Epithelial cell of umbilical artery (primary cell): Measurements from ENCODE around the gene TPI1. TPM values are rescaled to one million over a fixed set of nuclear protein-coding genes. Genes with fewer than 3 reads are reported as not detected.

Experiments
- total RNA-seq: library from RNA; depleted of rRNA; stranded (reverse); fragments of >200 nt; gene quantifications from 2 replicates; pipeline ENCODE4 v1.2.3, GENCODE V29; 2014

The TPI1 gene
- total RNA-seq, result 1,011 and 1,271 TPM in 2 replicates

GRCh38 chr12:6867413-6868210 lies at the start of gene TPI1:
TSS of gene TPI1 (plus strand) at chr12:6867531. CDS start at chr12:6867567, 36 bp downstream.

GRCh38 chr12:6821591-6822425 lies 45.5 kb upstream of the TPI1 start, which contains the start of gene GPR162:
TSS of gene GPR162 (plus strand) at chr12:6821821. CDS start at chr12:6823899, 2,078 bp downstream.

GRCh38 chr12:6827982-6828780 lies 39.1 kb upstream of the TPI1 start, which contains the start of gene P3H3:
TSS of gene P3H3 (plus strand) at chr12:6828407. CDS start at chr12:6828441, 34 bp downstream.

GRCh38 chr12:6840761-6841515 lies 26.4 kb upstream of the TPI1 start, which contains the start of gene GNB3:
TSS of gene GNB3 (plus strand) at chr12:6840925. CDS start at chr12:6841288, 363 bp downstream.

GRCh38 chr12:6851153-6851920 lies 16.0 kb upstream of the TPI1 start, which contains the start of gene CDCA3:
TSS of gene CDCA3 (minus strand) at chr12:6851286. CDS start at chr12:6850952, 334 bp downstream.

GRCh38 chr12:6851921-6852650 lies 15.2 kb upstream of the TPI1 start, which contains the start of gene USP5:
TSS of gene USP5 (plus strand) at chr12:6852150. CDS start at chr12:6852180, 30 bp downstream.

GRCh38 chr12:6873094-6874014 lies 6.0 kb downstream of the TPI1 start, which contains the start of gene SPSB2:
TSS of gene SPSB2 (minus strand) at chr12:6873303. CDS start at chr12:6872901, 402 bp downstream.

GRCh38 chr12:6904280-6905276 lies 37.2 kb downstream of the TPI1 start, which contains the start of gene LRRC23:
TSS of gene LRRC23 (plus strand) at chr12:6904822. CDS start at chr12:6905634, 812 bp downstream.

GRCh38 chr12:6914246-6914946 lies 47.1 kb downstream of the TPI1 start, which contains the start of gene ENO2:
TSS of gene ENO2 (plus strand) at chr12:6914580. CDS start at chr12:6915833, 1,253 bp downstream.

Other genes starting within 250 kb of the TPI1 start
- not detected in 2 replicates for gene LPAR5, start 231.6 kb upstream of the TPI1 start, total RNA-seq
- gene ACRBP, start 220.1 kb upstream of the TPI1 start, total RNA-seq, result 0.32 and 0.46 TPM in 2 replicates
- gene ING4, start 204.4 kb upstream of the TPI1 start, total RNA-seq, result 36.7 and 52.1 TPM in 2 replicates
- 7.1 and 8.8 TPM in 2 replicates for gene ZNF384, start 178.2 kb upstream of the TPI1 start, total RNA-seq
- under 0.01 TPM in 1 of 2 replicates, not detected in the other for gene PIANP, start 166.7 kb upstream of the TPI1 start, total RNA-seq
- 32.2 and 33.4 TPM in 2 replicates for gene COPS7A, start 143.5 kb upstream of the TPI1 start, total RNA-seq
- gene MLF2, start 114.4 kb upstream of the TPI1 start, total RNA-seq, result 89.3 and 94.7 TPM in 2 replicates
- gene PTMS, start 101.2 kb upstream of the TPI1 start, total RNA-seq, result 39.4 and 54.6 TPM in 2 replicates
- under 0.01 and 0.15 TPM in 2 replicates for gene LAG3, start 95.0 kb upstream of the TPI1 start, total RNA-seq
- gene CD4, start 78.0 kb upstream of the TPI1 start, total RNA-seq, result not detected in 2 replicates
- 9.4 and 9.7 TPM in 2 replicates for gene GPR162, start 45.7 kb upstream of the TPI1 start, total RNA-seq
- 81.9 and 98.6 TPM in 2 replicates for gene P3H3, start 39.1 kb upstream of the TPI1 start, total RNA-seq
- gene GNB3, start 26.6 kb upstream of the TPI1 start, total RNA-seq, result 0.65 and 1.4 TPM in 2 replicates
- gene CDCA3, start 16.2 kb upstream of the TPI1 start, total RNA-seq, result 12.7 and 13.2 TPM in 2 replicates
- gene USP5, start 15.4 kb upstream of the TPI1 start, total RNA-seq, result 84.5 and 88.4 TPM in 2 replicates
- 3.2 and 4.1 TPM in 2 replicates for gene SPSB2, start 5.8 kb downstream of the TPI1 start, total RNA-seq
- gene LRRC23, start 37.3 kb downstream of the TPI1 start, total RNA-seq, result 4.2 and 9.1 TPM in 2 replicates
- 8.1 and 8.7 TPM in 2 replicates for gene ENO2, start 47.0 kb downstream of the TPI1 start, total RNA-seq
- 9.1 and 16.6 TPM in 2 replicates for gene ATN1, start 60.4 kb downstream of the TPI1 start, total RNA-seq
- gene RNU7-1, start 76.3 kb downstream of the TPI1 start, total RNA-seq, result not detected in 2 replicates
- gene C12orf57, start 76.5 kb downstream of the TPI1 start, total RNA-seq, result 137 and 143 TPM in 2 replicates
- under 0.01 and 0.15 TPM in 2 replicates for gene PTPN6, start 83.8 kb downstream of the TPI1 start, total RNA-seq
- 185 and 231 TPM in 2 replicates for gene PHB2, start 103.1 kb downstream of the TPI1 start, total RNA-seq
- 79.3 and 94.4 TPM in 2 replicates for gene EMG1, start 103.4 kb downstream of the TPI1 start, total RNA-seq
- gene LPCAT3, start 150.9 kb downstream of the TPI1 start, total RNA-seq, result 4.9 and 8.4 TPM in 2 replicates
- 1.9 and 5.8 TPM in 2 replicates for gene C1S, start 193.2 kb downstream of the TPI1 start, total RNA-seq
- 1.3 and 5.3 TPM in 2 replicates for gene C1R, start 224.9 kb downstream of the TPI1 start, total RNA-seq
- gene C1RL, start 241.7 kb downstream of the TPI1 start, total RNA-seq, result 12.2 and 14.3 TPM in 2 replicates